Esophagus squamous epithelium (tissue), 5 donors: ENCODE results near the gene BIRC7. TPM values are rescaled to one million over a fixed set of nuclear protein-coding genes. Genes with fewer than 3 reads are reported as not detected.

Experiments used
- DNase-seq: peaks from one replicate; lab custom pipeline; 2025; lab: John Stamatoyannopoulos, UW
- H3K27ac ChIP-seq, 4 donors: fragments of 200-600 bp; sonication (generic); one replicate each; pipeline ENCODE4 v1.5.1; 2016 to 2019; ENCODE audit warnings: mild to moderate bottlenecking in 1 of 4
- H3K27me3 ChIP-seq, 4 donors: fragments of 200-600 bp; sonication (generic); 1 replicate in 3 of 4; 2 replicates in 1 of 4; pipeline versions ENCODE4 v1.5.1 to v1.6.0; 2017 to 2021; ENCODE audit warnings: antibody characterized with exemption in 1 of 4
- H3K36me3 ChIP-seq, 3 donors: fragments of 200-600 bp; sonication (generic); one replicate each; pipeline ENCODE4 v1.5.1; 2016 to 2019
- H3K4me1 ChIP-seq, 3 donors: fragments of 200-600 bp; sonication (generic); one replicate each; pipeline ENCODE4 v1.5.1; 2017 to 2019
- H3K4me3 ChIP-seq, 4 donors: fragments of 200-600 bp; sonication (generic); 1 replicate in 3 of 4; 2 replicates in 1 of 4; pipeline ENCODE4 v1.5.1; 2016 to 2019; ENCODE audit warnings: mild to moderate bottlenecking in 2 of 4, moderate library complexity in 1 of 4
- H3K9me3 ChIP-seq, 3 donors: fragments of 200-600 bp; sonication (generic); one replicate each; pipeline ENCODE4 v1.5.1; 2016 to 2019
- CTCF ChIP-seq, 6 experiments: fragments of 450-650 bp in 4 of 6; fragments of 200-600 bp in 2 of 6; sonication (generic) in 2 of 6; IDR thresholded peaks; one replicate each; pipeline ENCODE4 v1.5.1; 2016 to 2019; ENCODE audit warnings: antibody characterized with exemption in 6 of 6, mild to moderate bottlenecking in 4 of 6, moderate library complexity in 4 of 6
- POLR2A ChIP-seq, 4 donors: fragments of 450-650 bp; IDR thresholded peaks; one replicate each; pipeline ENCODE4 v1.6.1; 2017; ENCODE audit warnings: antibody characterized with exemption in 4 of 4, mild to moderate bottlenecking in 4 of 4, moderate library complexity in 3 of 4
- WGBS, 2 donors: methylation state at CpG; one replicate each; pipeline ENCODE4 v1.1.5; 2018; 5-methylcytosine and 5-hydroxymethylcytosine counted together
- intact Hi-C: fragments of 100-400 bp; cut with DNase I; formaldehyde crosslinking; loops from one replicate; pipeline ENCODE4 v1.15.0; 2022
- total RNA-seq, 4 donors: library from RNA; depleted of rRNA; stranded (reverse); fragments of >200 nt; gene quantifications; one replicate each; pipeline ENCODE4 v1.1.0, GENCODE V29; 2016
- donor health status: DM: yes; HTN: yes; CAD: no.

Gene BIRC7
- total RNA-seq, 4 donors from 2014 or later, result 0.57 TPM; not detected in 3

GRCh38 chr20:63198606-63199005 is 37.1 kb upstream of the BIRC7 start:
- H3K4me1 ChIP-seq, result peaks cover 0 to 23% (median 8%) of the 10 kb centered on the region in 3 donors
- H3K27me3 ChIP-seq, result no peaks in the 10 kb centered on the region
- no peak for DNase-seq
- no peak overlapping the region for H3K4me3 ChIP-seq
- no peak for TF ChIP-seq CTCF (IDR thresholded peaks at IDR 0.05)
- no peak for TF ChIP-seq POLR2A (IDR thresholded peaks at IDR 0.05)
- 79 to 80% methylated on average over 7 of the region's 7 CpGs for WGBS, 2 donors
- H3K9me3 ChIP-seq, result no peaks in the 10 kb centered on the region
- peaks cover 10 to 94% (median 20%) of the 10 kb centered on the region in 3 donors for H3K36me3 ChIP-seq
- H3K27ac ChIP-seq, result no peak overlapping the region
- intact Hi-C loops, result no loop called here

GRCh38 chr20:63202021-63202420 is 33.7 kb upstream of the BIRC7 start:
- intact Hi-C loops, result no loop called here
- no peak overlapping the region for H3K4me3 ChIP-seq
- no peak overlapping the region for H3K27ac ChIP-seq

DNA sequence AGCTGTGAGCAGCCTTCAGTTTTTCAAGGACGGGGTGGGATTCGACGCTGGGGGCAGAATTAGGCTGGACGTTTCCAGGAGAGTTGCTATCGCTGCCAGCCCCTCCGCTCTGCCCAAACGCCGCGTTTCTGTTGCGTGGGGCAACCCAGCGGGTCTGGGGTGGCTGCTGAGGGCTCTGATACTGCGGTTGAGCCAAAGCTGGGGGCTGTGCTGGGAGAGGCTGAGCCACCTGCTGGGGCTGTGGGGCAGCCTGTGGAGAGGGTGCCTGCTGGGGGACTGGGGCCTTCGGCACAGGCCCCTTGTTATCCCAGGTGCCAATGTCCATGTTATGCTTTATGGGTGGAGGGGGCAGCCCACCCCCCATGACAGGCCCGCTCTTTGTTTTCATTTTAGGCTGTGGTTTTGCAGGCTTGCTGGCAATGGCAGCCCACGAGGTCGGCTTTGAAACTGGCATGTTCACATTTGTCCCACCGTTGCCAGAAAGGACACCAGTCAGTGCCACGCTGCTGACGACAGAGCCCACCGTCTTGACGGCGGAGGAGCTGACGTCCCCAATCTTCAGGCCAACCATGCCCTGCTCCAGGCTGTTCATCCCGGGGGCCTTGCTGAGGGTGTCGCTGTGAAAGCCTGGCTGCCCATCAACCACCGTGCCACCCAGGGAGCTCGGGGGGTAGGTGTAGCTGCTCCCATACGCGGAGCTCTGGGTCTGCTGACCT is 32.7 kb upstream of the BIRC7 start:
- Histone ChIP-seq H3K4me1 (peaks cover 0 to 29% (median 7%) of the 10 kb centered on the region in 3 donors), H3K4me3 (no peak overlapping the region), H3K9me3 (no peaks in the 10 kb centered on the region), H3K36me3 (peaks cover 17 to 99% (median 26%) of the 10 kb centered on the region in 3 donors), H3K27ac (no peak overlapping the region), H3K27me3 (no peaks in the 10 kb centered on the region)
- no peak for DNase-seq
- WGBS, 2 donors, result 50 to 93% methylated on average over 2 to 13 of the region's 29 CpGs
- intact Hi-C loops, result no loop called here
- TF ChIP-seq CTCF (IDR thresholded peaks at IDR 0.05), result no peak
- TF ChIP-seq POLR2A (IDR thresholded peaks at IDR 0.05), result no peak

More at GRCh38 chr20:63202021-63202420, 33.7 kb upstream of the BIRC7 start:
- no peaks in the 10 kb centered on the region for H3K9me3 ChIP-seq
- DNase-seq, result no peak
- H3K36me3 ChIP-seq, result peaks cover 17 to 99% (median 26%) of the 10 kb centered on the region in 3 donors
- peaks cover 0 to 29% (median 9%) of the 10 kb centered on the region in 3 donors for H3K4me1 ChIP-seq
- TF ChIP-seq CTCF (IDR thresholded peaks at IDR 0.05), result no peak
- no peak for TF ChIP-seq POLR2A (IDR thresholded peaks at IDR 0.05)
- 88 to 91% methylated on average over 11 to 17 of the region's 17 CpGs for WGBS, 2 donors
- H3K27me3 ChIP-seq, result no peaks in the 10 kb centered on the region

GRCh38 chr20:63204362-63204761 is 31.3 kb upstream of the BIRC7 start:
- 80% methylated on average over 4 of the region's 5 CpGs; no CpG with 5 or more reads in 1 of the 2 donors for WGBS, 2 donors
- TF ChIP-seq CTCF (IDR thresholded peaks at IDR 0.05) (no peak), POLR2A (IDR thresholded peaks at IDR 0.05) (no peak)
- Histone ChIP-seq H3K9me3 (no peaks in the 10 kb centered on the region), H3K27me3 (no peaks in the 10 kb centered on the region), H3K27ac (no peak overlapping the region), H3K36me3 (peaks cover 17 to 100% (median 26%) of the 10 kb centered on the region in 3 donors), H3K4me1 (peaks cover 3 to 19% (median 4%) of the 10 kb centered on the region in 3 donors), H3K4me3 (no peak overlapping the region)
- intact Hi-C loops, result no loop called here
- DNase-seq, result no peak

- Histone ChIP-seq H3K27ac (no peak overlapping the region), H3K4me3 (no peak overlapping the region), H3K36me3 (peaks cover 17 to 100% (median 33%) of the 10 kb centered on the region in 3 donors), H3K9me3 (no peaks in the 10 kb centered on the region), H3K4me1 (peaks cover 3 to 34% (median 4%) of the 10 kb centered on the region in 3 donors), H3K27me3 (no peaks in the 10 kb centered on the region)
- TF ChIP-seq POLR2A (IDR thresholded peaks at IDR 0.05) (no peak), CTCF (IDR thresholded peaks at IDR 0.05) (no peak)
- intact Hi-C loops, result no loop called here
- DNase-seq, result no peak
- WGBS, 2 donors, result 81 to 89% methylated on average over 3 to 6 of the region's 10 CpGs
These were observed 29.8 kb upstream of the BIRC7 start for GRCh38 chr20:63205896-63206295.
